NCI-H2227 treated with DMSO at 0.1 percent for 48 hours (cell line): ENCODE measurements around the gene KRT86.
"Not testable (repeated sequence)": the region's sequence is repeated elsewhere in the genome, so short reads cannot be mapped to it uniquely, and the experiment has no call there.

Experiments used
- DNase-seq: peaks from one replicate; lab custom pipeline; 2025; lab: John Stamatoyannopoulos, UW

Gene KRT86

DNA sequence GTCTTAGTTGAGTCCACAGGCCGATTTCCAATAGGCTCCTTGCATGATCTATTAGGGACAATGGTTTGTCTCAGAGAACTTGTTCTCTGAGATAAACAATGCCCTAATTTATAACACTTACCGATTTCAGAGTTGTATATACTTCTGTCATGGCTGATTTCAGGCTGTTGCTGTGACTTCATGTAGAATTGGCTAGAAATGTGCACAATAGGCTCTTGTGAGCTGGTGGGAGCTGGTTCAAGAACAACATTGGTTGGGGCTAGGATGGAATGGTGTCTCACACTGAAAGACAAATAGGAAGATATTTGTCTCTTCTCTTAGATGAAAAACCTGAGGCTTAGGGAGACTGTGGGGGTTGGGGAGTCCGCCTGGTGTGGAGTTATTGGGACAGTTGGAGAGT is 6.7 kb upstream of the KRT86 start:
- DNase-seq, result no peak

DNA sequence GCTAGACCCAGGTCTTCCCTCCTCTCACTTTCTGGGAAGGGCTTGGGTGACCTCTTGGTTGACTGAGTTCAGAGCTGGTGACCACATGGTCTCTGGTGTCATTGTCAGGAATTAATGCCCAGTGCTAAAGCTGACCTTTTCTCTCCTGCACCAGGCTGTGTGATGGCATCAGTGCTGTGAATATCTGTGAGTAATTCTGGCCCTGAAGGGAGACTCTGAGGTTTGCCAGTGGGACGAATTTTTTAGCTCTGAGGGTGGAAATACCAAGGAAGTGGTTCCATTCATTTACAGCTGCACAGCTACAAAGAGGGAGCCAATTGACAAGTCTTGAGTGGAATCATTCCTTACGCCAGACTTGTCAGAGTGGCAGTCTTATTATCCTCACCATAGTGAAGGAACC is 6.2 kb upstream of the KRT86 start:
- DNase-seq, result no peak

DNA sequence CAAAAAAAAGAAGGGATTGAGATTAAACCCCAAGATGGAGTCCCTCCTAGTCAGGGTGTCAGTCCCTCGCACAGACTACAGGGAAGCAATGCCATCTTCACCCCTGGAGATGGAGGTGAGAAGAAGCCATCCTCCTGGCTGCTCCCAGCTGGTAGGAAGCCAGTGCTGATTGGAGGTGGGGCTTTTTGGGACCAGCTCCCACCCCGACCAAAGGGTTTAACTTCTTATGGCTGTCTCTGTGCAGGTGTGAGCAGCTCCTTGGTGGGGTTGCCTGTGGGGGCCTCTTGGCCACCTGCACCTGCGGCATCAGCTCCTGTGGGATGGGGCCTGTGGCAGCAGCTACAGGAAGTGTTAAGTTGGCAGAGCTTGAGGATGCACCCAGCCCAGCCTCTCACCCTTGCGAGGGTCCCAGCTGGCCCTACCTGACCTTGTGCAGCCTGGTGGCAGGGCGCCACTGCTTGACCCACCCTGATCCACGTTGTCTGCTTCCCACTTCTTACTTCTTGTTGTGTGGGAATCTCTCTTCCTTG is 3.8 kb upstream of the KRT86 start:
- no peak for DNase-seq

DNA sequence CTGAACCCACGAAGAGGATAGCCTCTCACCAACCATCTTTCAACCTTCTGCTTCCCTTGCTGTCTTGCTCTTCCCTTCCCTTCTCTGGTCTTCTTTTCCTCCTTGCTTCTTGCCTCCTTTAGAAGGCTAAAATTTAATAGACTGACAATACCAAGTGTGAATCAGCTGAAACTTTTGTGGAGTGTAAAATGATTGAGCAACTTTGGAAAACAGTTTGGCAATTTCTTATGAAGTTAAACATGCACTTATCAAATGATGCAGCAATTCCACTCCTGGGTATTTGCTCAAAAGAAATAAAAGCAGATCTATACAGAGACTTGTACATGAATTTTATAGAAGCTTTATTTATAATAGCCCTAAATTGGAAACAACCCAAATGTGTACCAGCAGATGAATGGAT is 3.3 kb upstream of the KRT86 start:
- DNase-seq, result no peak

DNA sequence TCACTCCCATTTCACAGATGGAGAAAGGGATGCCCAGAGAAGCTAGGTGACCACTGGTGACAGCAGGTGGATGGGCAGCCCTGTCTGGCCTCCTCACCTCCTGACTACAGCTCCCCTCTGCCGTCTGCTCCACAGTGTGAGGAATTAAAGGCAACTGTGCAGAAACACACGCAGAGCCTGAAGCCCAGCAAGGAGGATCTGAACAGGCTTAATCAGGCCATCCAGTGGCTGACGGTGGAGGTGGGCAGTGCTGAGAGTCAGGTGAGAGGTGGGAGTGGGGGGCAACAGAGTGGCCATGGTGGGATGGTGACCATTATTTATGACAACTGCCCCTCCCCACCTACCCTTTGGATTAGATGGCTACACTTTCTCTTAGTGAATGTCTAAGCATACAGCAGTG is 1.2 kb downstream of the KRT86 start:
- DNase-seq, result no peak

DNA sequence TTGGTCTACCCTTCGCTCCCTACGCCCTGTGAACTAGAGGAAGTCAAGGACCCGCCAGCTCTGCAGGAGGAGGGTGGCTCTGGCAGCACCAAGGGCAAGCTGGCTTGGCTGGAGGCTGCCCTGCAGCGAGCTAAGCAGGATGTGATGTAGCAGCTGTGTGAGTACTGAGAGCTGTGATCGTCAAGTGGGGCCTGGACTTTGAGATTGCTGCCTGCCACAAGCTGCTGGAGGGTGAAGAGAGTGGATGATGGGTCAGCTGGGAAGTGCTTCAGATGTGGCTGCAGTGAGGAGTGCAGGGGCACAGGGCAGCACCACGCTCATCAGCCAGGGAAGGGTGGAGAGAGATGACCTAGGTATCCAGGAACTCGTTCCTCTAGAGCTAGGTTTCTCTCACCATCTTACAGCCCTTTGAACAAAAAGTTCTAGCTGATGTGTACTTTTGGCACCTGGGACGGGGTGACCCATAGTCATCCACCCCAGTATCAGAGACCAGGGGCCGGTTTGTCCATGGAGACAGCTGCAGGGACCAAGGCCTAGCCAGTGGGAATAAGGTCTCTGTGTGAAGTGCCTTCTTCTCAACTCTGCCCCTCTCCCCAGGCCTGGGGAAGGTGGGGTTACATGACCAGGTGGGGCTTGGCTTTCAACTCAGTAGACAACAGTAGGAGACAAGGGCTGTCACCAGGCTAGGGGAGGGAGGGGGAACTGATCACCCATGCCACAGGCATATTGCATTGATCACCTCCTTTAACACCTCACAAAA is 3.2 kb downstream of the KRT86 start:
- DNase-seq, result no peak

DNA sequence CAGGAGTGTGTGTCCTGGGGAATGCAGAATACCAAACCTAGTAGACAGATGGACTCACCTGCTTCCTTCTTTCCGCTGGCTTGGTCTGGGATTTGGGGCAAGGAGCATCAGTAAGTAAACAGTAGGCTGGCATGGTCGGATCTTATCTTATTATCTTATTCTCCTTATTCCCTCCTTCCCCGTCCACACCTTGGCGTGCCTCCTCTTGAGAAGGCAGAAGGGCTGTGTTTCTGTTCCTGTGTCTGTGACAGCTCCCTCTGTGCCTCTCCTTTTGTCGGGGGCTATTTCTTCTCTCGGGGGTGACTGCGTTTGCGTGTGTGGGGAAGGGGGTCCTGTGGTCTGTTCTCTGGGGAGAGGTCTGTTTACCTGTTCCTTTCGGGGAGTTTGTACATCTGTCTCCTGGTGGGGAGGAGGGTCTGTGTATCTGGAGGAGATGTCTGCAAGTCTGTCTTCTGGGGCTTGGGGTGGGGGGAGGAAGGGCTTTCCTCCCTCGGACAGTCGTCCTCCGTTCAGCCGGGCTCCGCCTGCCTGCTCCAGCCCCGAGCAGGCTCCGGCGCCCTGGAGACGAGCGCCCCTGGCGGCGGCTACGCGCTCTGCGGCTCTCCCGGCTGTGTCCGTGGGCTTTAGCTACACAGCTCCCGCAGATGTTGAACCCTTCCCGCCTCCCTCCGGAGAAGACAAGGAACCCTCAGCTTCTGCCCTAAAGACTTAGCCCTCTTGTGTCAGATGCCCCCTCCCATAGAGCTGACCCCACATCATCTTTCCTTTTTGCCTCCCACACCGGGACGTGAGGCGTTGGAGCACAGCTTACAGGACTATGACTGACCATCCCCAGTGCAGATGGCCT is 4.4 kb downstream of the KRT86 start:
- DNase-seq, result peak; percentile 24

DNA sequence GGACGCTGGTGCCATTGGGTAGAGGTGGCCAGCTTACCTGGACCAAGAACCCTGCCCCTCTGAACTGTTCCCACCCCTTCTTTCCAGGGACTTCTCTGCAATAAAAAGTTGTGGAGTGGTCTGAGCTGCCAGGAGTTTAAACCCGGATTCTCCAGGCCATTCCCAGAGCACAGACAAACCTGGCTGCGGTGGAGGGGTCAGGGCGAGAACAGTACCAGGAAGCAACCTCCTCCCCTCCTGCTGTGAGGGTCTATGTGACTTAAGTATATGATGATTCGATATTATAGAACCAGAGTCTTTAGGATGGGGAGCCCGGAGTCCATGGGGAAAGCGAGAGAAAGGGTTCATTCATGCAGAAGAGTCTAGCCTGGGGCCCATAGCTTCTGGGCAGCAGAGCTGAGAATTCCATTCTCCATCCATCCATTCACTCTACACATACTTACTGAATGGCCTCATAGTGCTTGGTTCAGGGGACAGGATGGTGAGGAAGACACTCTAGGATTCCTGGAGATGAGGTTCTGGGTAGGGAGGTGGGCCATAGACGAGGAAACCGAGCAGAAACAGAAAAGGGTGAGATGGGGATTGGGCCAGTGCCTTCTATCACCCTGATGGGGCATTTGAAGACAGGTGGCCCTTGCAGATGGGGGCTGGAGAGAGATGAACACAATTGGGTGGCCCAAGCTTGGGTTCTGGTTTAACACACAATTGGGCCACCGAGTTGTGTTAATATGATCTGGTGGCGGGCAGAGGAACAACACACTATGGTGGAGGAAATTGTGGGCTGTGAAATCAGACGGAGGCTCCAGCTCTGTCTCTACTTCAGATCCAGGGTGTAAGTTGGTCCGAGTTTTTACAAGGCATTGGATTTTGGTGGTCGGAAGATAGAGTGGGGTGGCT is 5.2 kb downstream of the KRT86 start:
- DNase-seq, result no peak

DNA sequence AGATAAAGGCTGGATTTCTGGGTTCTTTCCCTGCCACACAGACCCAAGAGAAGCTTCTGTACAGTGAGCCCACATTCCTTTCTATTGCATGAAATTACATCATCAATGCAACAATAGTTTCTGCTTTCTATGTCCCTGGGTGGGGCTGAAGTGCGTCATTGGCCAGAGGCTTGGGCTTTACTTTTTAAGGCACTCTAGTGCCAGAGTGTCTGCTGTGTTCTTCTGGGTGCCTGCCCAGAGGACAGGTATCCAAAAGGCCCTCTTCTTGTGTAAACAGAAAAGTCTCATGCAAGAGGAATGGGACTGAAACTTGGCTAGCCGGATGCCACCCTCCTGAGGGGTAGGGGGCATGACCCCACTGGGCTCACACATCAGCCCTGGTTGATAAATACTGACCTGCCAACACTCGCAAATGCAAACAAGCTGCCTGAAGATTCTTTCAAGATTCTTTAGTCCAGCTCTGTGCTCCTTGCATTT is 5.9 kb downstream of the KRT86 start:
- DNase-seq, result no peak

DNA sequence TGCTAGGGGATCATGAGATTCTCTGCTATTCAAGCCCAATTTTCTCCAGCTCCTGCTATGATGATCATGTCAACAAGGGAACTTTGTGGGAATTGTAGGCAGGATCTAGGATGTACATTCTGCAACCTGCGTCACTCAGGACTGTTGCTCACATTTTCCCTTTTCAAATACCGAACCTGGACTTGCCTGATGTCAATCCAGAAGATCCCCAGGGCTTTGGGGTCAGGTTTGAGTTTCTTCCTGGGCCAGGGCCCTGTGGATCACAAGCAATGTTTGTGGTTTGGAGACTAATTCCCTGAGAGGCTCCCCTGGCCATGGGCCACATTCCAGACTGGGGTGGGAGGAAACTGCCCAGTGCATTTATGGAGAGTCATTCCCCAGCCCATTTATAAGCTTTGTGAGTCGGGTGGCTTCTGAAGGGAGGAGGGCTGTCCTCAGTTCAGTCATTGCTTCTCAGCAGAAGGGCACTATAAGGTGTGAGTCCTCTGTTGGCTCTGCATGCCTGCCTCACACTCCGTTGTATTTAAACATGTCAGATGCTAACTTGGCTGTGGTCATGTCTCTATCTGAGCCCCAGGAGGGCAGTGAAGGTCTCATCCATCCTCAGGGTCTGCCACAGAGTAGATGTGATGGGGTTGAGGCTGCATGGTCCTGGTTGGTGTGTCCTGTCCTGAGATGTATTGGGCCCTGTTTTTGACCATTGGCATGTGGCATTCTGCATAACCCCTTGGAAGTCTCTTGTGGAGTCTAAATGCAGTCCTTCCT is 6.5 kb downstream of the KRT86 start:
- no peak for DNase-seq

DNA sequence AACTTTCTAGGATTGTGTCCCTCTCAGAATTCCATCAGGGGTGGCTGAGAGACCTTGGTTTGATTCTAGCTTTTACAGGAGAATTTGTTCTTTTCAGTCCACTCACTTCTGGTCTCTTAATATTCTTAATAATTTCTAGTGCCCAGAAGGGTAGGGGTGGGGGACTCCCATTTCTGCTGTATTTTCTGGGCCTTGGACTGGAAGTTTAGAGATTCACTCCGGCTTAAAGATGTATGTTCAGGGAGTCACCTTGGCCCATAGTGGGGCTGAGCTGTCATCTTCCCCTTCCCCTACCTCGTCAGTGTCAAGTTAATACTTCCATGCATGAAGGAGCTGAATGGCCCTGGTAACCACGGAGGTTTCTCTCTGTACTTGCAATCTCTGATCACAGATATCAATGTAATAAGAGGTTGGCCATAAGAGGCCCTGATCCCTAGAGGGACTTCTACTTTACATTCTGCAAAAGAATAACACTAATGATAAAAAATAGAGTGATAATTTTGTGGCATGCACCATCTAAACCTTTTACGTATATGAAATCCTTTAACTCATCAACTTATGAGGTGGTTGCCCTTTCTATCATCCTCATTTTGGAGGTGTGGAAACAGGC is 10.2 kb downstream of the KRT86 start:
- no peak for DNase-seq

DNA sequence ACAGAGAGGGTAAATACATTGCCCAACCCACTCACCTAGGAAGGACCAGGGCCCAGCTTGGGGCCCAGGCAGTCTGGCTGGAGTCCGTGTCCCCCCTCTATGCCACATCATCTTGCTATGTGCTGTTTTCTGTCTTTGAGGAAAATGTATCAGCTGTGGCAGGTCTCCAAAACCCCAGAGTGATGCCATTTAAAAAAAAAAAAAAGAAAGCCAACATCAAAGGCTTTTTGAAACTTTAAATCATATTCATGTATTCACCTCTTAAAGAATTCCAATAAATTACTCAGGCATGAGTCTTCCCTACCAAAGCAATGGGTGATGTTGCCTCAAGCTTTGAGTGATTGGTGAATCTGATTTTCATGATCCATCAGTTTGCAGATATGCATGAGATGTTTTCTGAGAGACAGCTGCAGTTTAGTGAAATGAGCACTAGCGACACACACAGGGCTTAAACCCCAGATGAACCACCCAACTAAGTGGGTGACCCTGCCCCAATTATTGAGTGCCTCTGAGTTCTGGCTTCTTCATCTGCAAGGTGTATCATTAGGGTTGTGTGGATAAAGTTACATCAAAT is 10.8 kb downstream of the KRT86 start:
- DNase-seq, result no peak

DNA sequence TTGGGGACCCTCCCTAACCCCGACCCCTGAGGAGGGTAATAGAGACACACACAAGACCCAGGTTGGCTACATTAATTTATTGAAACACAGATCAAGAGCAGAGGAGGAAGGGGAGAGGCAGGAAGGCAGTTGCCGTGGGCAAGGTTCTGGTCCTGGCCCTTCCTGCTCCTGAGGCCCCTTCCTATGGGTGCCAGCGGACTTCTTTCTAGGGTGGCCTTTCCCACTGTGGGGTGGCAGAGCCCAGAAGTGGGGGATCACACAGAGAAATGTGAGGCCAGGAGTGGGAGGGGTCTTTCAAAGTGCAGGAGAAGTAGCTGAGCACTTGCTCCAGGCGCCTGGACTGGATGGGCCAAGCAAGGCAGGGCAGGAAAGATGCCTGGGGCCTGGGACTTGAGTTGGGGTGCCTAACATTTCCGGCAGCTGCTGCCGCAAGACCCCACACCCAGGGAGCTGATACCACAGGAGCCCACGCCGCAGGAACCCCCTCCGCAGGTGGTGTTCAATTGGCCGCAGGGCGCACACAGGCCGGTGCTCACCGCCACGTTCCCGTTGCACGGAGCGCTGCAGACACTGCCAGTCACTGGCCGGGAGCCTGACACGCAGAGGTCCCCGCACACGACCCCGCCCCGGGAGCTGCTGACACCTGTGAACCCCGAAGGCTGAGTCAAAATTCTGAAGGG is 11.5 kb downstream of the KRT86 start:
- no peak for DNase-seq

DNA sequence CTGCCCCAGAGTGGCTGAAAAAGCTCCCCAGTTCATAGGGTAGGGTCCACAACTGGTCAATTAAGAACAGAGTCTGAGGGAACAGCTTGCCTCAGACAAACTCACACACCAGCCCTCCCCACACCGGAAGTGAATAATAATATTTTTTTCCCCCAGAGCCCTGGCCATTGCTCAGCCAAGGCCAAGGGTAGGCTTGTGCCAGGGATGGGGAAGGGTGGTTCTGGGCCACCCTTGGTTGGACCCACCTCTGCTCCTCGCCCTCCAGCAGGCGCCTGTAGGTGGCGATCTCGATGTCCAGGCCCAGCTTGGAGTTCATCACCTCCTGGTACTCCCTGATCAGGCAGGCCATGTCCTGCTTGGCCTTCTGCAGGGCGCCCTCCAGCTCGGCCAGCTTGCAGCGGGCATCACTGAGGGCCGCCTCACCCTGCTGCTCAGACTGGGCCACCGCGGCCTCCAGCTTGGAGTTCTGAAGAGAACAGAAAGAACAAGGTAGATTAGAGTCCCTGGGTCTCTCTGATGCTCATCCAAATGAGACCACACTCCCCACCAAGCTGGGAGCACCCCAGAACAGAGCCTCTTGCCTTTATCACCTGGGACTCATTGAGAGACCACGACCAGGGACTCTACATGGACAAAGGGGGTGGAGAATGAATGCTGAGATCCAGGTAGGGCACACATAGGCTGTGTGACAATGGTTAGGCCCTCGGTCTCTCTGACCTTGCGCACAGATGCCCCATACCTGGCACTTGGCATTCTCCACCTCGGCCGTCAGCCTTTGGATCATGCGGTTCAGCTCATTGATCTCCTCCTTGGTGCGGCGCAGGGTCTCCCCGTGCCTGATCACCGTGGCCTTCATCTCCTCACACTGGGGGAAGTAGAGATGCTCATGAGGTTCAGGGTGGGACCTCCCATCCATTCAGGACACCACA is 12.7 kb downstream of the KRT86 start:
- not testable (repeated sequence) for DNase-seq

DNA sequence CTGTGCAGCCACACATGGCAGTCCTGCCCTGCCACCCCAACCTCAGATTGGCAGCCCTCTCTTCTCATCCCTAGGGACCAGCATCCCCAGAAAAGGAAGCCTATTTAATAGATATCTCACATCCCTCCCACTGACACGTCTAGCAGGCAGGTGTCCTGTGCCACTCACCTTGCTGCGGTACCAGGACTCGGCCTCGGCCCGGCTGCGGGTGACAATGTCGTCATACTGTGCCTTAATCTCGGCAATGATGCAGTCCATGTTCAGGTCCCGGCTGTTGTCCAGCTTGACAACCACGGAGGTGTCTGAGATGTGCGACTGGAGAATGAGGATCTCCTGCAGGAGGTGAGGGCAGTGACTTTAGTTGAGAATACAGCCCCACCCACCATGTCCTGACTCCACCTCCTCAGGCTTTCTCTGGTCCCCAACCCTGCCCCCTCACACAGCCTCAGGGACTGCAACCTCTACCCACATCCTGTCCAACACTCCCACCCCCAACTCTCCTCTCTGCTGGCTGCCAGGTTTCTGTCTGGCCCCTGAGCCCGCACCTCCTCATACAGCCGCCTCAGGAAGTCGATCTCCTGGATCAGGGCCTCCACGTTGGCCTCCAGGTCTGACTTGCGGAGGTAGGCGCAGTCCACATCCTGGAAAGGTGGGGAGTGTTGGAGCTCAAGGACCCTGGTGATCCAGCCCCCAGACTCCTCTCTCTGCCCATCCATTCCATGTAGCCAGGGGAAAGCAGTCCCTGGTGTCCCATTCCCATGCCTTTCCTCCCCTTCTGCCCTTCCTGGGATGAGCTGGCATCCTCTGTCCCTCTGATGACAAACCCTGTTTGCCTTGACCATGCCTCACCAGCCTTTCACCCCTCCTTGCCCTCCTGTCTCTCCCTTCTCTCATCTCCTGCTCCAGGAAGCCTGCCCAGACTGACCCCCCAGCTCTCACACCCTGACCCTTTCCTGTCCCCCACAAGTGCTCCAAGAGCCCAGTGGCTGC is 13.7 kb downstream of the KRT86 start:
- DNase-seq, result not testable (repeated sequence)

DNA sequence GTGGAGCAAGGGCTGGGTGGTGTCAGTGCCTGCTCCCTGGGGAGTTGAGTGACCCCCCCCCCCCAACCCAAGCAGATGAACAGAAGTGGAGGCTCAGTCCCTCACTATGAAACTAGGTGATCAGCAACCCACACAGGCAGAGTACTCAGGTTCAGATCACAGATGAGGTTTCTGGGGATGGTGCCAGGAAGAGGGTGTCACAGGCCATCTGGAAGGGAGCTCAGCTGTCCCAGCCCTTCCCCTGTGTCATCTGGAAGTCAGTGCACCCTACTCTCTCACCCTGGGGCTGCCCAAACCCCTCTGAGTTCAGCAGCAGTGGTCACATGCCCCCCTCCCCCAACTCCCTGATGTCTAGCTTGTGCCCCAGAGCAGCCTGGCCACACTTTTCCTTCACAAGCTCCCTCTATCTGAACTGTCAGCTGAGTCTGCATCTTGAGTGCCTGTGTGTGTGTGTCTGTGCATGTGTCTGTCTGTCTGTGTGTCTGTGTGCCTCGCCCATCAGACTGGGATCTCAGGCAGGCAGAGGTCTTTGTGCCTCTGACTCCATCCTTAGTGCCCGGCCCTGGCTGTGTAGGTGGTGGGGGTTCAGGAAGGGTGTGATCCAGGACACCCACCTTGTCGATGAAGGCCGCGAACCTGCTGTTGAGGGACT is 16.2 kb downstream of the KRT86 start:
- not testable (repeated sequence) for DNase-seq
